ENCODE measurements around the gene SLC16A11. TPM values are rescaled to one million over a fixed set of nuclear protein-coding genes. Genes with fewer than 3 reads are reported as not detected.

The SLC16A11 gene
- polyA plus RNA-seq, 2 of the 4 experiments (the other 2 are of a cell fraction) = not detected

- peak in 1 of 2 experiments; percentile 17; a peak in 3 of 6 replicates for ATAC-seq
- Histone ChIP-seq H3K9me3 (no peaks in the 10 kb centered on the region), H3K4me1 (peaks cover 19% of the 10 kb centered on the region), H3K4me3 (peak overlapping the region; percentile 23; the same call in 2 of the 3 replicates), H3K27ac (peak overlapping the region in 1 of 2 experiments; percentile 76; a peak in 3 of 6 replicates), H3K4me2 (peak overlapping the region; percentile 77)
- no peak for FAIRE-seq
- 72% methylated on average over 14 of the region's 21 CpGs for WGBS (ENCODE audit: missing lambda C conversion rate)
- DNase-seq (ENCODE audit: low read depth in 1 of 2, low spot score in 1 of 2) = no peak
- POLR2A ChIA-PET = no interaction called here
- CTCF ChIA-PET = interaction anchor here (1.0 to 34.0 kb wide), 5 partner anchors 12 to 253 kb away, joined by 3 to 1477 read pairs (median 132); partner anchors contain the start of genes ASGR1 and ASGR2
- TF ChIP-seq HOXB5 (CRISPR knock-in tag; IDR thresholded peaks at IDR 0.05) (no peak), MYC (IDR thresholded peaks at IDR 0.05; ENCODE audit: borderline replicate concordance, low read length) (no peak), RCOR1 (IDR thresholded peaks at IDR 0.05; ENCODE audit: low read depth, low read length) (no peak), MAZ (IDR thresholded peaks at IDR 0.05; ENCODE audit: borderline replicate concordance, low read depth, low read length) (no peak), POLR2A (IDR thresholded peaks at IDR 0.05; ENCODE audit: low read length) (no peak; the same call in 1 of the 2 replicates), HES2 (IDR thresholded peaks at IDR 0.05) (no peak)
These were observed 753 bp downstream of the SLC16A11 start for GRCh38 chr17:7043182-7043496.

- DNase-seq (ENCODE audit: low read depth in 1 of 2, low spot score in 1 of 2) = no peak
- Histone ChIP-seq H3K4me1 (peaks cover 24% of the 10 kb centered on the region), H3K4me3 (no peak overlapping the region), H3K9me3 (no peaks in the 10 kb centered on the region), H3K27ac (no peak overlapping the region), H3K4me2 (peak overlapping the region; percentile 77)
- no peak for TF ChIP-seq SREBF2 (IDR thresholded peaks at IDR 0.05)
- no peak for TF ChIP-seq ZC3H11A (IDR thresholded peaks at IDR 0.05)
- TF ChIP-seq PBX3 (IDR thresholded peaks at IDR 0.05) = no peak
- no peak for TF ChIP-seq HOXA7 (CRISPR knock-in tag; IDR thresholded peaks at IDR 0.05)
- TF ChIP-seq ZNF302 (CRISPR knock-in tag; IDR thresholded peaks at IDR 0.05) = no peak
- TF ChIP-seq HMGXB4 (CRISPR knock-in tag; IDR thresholded peaks at IDR 0.05; ENCODE audit: borderline replicate concordance) = no peak
- no peak for TF ChIP-seq HDAC2 (IDR thresholded peaks at IDR 0.05)
- TF ChIP-seq SMC3 (IDR thresholded peaks at IDR 0.05) = no peak
- TF ChIP-seq MAZ (IDR thresholded peaks at IDR 0.05; ENCODE audit: borderline replicate concordance, low read depth, low read length) = no peak
- TF ChIP-seq USF2 (IDR thresholded peaks at IDR 0.05) = no peak
- no peak for TF ChIP-seq ATOH8 (CRISPR knock-in tag; IDR thresholded peaks at IDR 0.05; ENCODE audit: low read depth)
- TF ChIP-seq GATA3 (IDR thresholded peaks at IDR 0.05; ENCODE audit: borderline replicate concordance) = no peak
- ChIA-PET POLR2A (no interaction called here), CTCF (interaction anchor here (1.3 to 34.0 kb wide), 5 partner anchors 12 to 376 kb away, joined by 5 to 1477 read pairs (median 132); partner anchors contain the start of genes ASGR1 and ASGR2)
- FAIRE-seq = no peak
- ATAC-seq = no peak; a peak in 1 of 6 replicates
- WGBS (ENCODE audit: missing lambda C conversion rate) = 82% methylated on average over 53 of the region's 53 CpGs
These were observed 1.3 kb downstream of the SLC16A11 start for GRCh38 chr17:7042501-7043181.
